Femur (tissue), 1 donor: ENCODE measurements around the gene PDE9A.

Source experiments
- DNase-seq: peaks from one replicate; pipeline ENCODE4 v3.0.0-alpha.2; 2017

PDE9A gene

GRCh38 chr21:42760951-42761751 lies 107.7 kb downstream of the PDE9A start:
- DNase-seq: no peak

GRCh38 chr21:42761776-42762335 lies 108.4 kb downstream of the PDE9A start:
- no peak for DNase-seq

GRCh38 chr21:42763581-42764442 lies 110.4 kb downstream of the PDE9A start:
- DNase-seq: no peak

GRCh38 chr21:42764443-42764760 lies 111.0 kb downstream of the PDE9A start:
- DNase-seq: no peak

GRCh38 chr21:42764883-42765282 lies 111.5 kb downstream of the PDE9A start:
- no peak for DNase-seq

- no peak for DNase-seq
Observed at GRCh38 chr21:42765656-42766055, 112.2 kb downstream of the PDE9A start.

GRCh38 chr21:42766739-42767560 lies 113.5 kb downstream of the PDE9A start:
- no peak for DNase-seq

GRCh38 chr21:42767561-42767835 lies 114.1 kb downstream of the PDE9A start:
- DNase-seq: no peak

- DNase-seq: no peak
Observed at GRCh38 chr21:42768324-42769121, 115.1 kb downstream of the PDE9A start.

- DNase-seq: no peak
Observed at GRCh38 chr21:42769183-42769819, 115.9 kb downstream of the PDE9A start.

- no peak for DNase-seq
Observed at GRCh38 chr21:42769820-42770716, 116.6 kb downstream of the PDE9A start.

- no peak for DNase-seq
Observed at GRCh38 chr21:42770717-42771502, 117.5 kb downstream of the PDE9A start.

GRCh38 chr21:42771503-42771805 lies 118.0 kb downstream of the PDE9A start:
- DNase-seq: no peak

GRCh38 chr21:42775123-42775522 lies 121.7 kb downstream of the PDE9A start:
- no peak for DNase-seq

GRCh38 chr21:42775891-42776290 lies 122.5 kb downstream of the PDE9A start:
- DNase-seq: no peak

- no peak for DNase-seq
Observed at GRCh38 chr21:42777064-42777756, 123.8 kb downstream of the PDE9A start.

- no peak for DNase-seq
Observed at GRCh38 chr21:42777757-42778344, 124.4 kb downstream of the PDE9A start.

GRCh38 chr21:42779431-42779861 lies 126.0 kb downstream of the PDE9A start:
- no peak for DNase-seq

GRCh38 chr21:42780617-42781016 lies 127.2 kb downstream of the PDE9A start:
- DNase-seq: no peak
